GM18873 (cell line): ENCODE results near the gene BORCS6.
"Not testable (repeated sequence)": the region's sequence is repeated elsewhere in the genome, so short reads cannot be mapped to it uniquely, and the experiment has no call there.

Source experiments
- ATAC-seq: cut with Tn5 transposase; IDR thresholded peaks from one replicate; pipeline ENCODE4 v1.9.1; 2021; ENCODE audit warnings: mild to moderate bottlenecking, moderate library complexity, moderate number of reproducible peaks; ENCODE audit not compliant: unreplicated experiment, low FRiP score

The BORCS6 gene

GRCh38 chr17:8189711-8190477, at the start of gene BORCS6:
Gene BORCS6, minus strand, starts transcription at chr17:8190180. Its CDS starts 40 bp downstream, at chr17:8190140.
- peak; percentile 55 for ATAC-seq

GRCh38 chr17:8237886-8238285, 47.9 kb upstream of the BORCS6 start:
- no peak for ATAC-seq

- ATAC-seq, result no peak
Observed at GRCh38 chr17:8237175-8237574, 47.2 kb upstream of the BORCS6 start.

GRCh38 chr17:8235676-8236075, 45.7 kb upstream of the BORCS6 start:
- ATAC-seq, result no peak

- ATAC-seq, result no peak
Observed at GRCh38 chr17:8234361-8235270, 44.6 kb upstream of the BORCS6 start.

- ATAC-seq, result no peak
Observed at GRCh38 chr17:8231701-8232100, 41.7 kb upstream of the BORCS6 start.

- ATAC-seq, result no peak
Observed at GRCh38 chr17:8227238-8227581, 37.2 kb upstream of the BORCS6 start.

GRCh38 chr17:8226536-8227237, 36.7 kb upstream of the BORCS6 start:
- no peak for ATAC-seq

- ATAC-seq, result no peak
Observed at GRCh38 chr17:8225813-8226535, 36.0 kb upstream of the BORCS6 start.

DNA sequence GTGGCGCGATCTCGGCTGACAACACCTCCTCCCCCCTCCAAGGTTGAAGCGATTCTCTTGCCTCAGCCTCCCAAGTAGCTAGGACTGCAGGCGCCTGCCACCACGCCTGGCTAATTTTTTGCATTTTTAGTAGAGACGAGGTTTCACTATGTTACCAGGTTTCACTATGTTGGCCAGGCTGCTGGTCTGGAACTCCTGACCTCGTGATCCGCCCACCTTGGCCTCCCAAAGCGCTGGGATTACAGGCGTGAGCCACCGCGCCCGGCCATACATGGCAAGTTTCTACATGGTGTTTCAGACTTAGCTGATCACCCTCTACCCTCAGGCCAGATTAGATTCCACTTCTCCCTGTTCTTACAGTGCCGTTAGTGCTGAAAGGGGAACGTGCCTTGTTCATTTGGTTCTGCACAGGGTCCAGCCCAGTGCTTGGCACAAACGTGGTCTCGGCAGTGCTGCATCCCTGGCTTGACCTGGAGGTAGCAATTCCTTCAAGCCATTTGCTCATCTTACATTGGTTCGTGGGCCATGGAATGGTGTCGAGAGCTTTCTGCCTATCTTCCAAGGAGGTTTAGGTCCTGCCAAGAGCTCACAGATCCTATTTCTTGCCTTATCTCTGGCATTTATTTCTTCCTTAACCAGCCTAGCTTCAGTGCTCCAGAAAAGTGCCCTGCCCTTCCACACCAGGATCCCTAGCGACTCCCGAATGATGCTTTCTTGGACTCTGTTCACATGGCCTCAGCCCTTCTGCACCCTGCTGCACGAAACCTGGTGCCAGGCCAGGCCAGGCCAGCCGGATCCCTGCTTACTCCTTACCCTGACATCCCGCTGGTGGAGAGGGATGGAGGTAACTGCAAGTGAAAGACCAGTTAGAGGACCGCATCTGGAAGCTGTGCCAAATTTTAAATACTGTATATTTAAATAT, 35.2 kb upstream of the BORCS6 start:
- no peak for ATAC-seq

DNA sequence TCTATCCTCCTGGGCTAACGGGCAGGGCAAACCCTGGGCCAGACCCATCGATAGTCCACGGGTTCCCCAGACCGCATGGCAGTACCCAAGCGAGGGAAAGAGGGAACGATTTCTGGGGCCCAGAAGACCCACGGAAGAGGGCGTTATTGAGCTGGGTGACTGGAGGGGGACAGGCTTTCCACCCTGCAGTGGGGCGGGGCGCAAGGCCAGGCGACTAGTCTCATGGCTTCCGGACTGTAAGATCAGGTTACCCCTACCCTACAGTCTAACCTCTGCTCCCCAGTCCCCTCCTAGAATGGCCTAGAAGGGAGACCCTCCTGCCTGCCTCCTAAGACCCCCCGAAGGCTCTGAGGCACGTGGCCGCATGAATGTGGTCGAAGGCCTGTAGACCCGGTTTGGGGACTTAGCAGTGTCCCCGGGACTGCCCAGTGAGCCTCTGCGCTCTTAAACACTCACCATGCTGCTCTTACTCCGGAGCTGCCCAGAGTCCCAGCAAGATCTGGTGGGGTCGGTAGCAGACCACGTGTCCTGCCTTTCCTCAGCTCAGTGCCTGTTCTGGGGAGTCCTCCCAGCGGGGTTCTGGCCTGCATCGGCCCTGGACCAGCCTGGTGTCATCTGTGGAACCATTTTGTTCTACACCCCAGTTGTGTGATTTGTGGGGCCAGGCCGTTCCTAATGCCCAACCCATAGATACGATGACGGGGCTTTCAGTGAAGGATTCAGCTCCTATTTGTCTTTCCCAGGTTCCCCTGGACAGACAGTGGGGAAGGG, 33.6 kb upstream of the BORCS6 start:
- no peak for ATAC-seq

- ATAC-seq, result peak; percentile 39
Observed at GRCh38 chr17:8222630-8223355, 32.8 kb upstream of the BORCS6 start.

- ATAC-seq, result peak; percentile 26
Observed at GRCh38 chr17:8222380-8222629, 32.3 kb upstream of the BORCS6 start.

- peak; percentile 46 for ATAC-seq
Observed at GRCh38 chr17:8221663-8222379, 31.8 kb upstream of the BORCS6 start.

- no peak for ATAC-seq
Observed at GRCh38 chr17:8220783-8221662, 31.0 kb upstream of the BORCS6 start.

DNA sequence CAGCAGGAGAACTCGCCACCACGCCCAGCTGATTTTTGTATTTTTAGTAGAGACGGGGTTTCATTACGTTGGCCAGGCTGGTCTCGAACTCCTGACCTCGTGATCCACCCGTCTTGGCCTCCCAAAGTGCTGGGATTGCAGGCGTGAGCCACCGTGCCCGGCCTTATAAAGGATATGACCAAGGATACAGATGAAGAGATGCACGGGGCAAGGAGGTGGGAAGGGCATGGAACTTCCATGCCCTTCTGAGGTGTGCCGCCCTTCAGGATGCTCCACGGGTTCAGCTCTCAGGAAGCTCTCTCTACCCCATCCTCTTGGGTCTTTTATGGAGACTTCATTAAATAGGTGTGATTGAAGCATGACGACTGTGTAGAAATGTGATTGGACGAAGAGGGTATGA, 24.0 kb upstream of the BORCS6 start:
- ATAC-seq, result not testable (repeated sequence)
